HUES6 (cell line): ENCODE measurements around the gene EPRS1.
A peak's percentile ranks its signal among the peaks of the same experiment; 100 is the strongest.
"Not testable (repeated sequence)": the region's sequence is repeated elsewhere in the genome, so short reads cannot be mapped to it uniquely, and the experiment has no call there.

ENCODE experiments used
- H3K27ac ChIP-seq: 2 replicates; pipeline ENCODE4 v1.7.0; 2013; ENCODE audit warnings: low read depth, mild to moderate bottlenecking, low read length, inconsistent platforms
- H3K27me3 ChIP-seq: 2 replicates; pipeline ENCODE4 v1.6.1; 2013; ENCODE audit warnings: low read length; ENCODE audit not compliant: control insufficient read depth, insufficient read depth
- H3K36me3 ChIP-seq: 2 replicates; pipeline ENCODE4 v1.6.1; 2013; ENCODE audit warnings: low read length; ENCODE audit not compliant: control insufficient read depth, insufficient read depth
- H3K4me1 ChIP-seq: 2 replicates; pipeline ENCODE4 v1.6.1; 2013; ENCODE audit warnings: low read length; ENCODE audit not compliant: control insufficient read depth, insufficient read depth
- H3K4me3 ChIP-seq: 2 replicates; pipeline ENCODE4 v1.5.1; 2013; ENCODE audit warnings: low read depth, low read length
- H3K9ac ChIP-seq: one replicate; pipeline ENCODE4 v1.6.1; 2013; ENCODE audit warnings: mild to moderate bottlenecking, low read length
- H3K9me3 ChIP-seq: 2 replicates; pipeline ENCODE4 v1.6.1; 2013; ENCODE audit warnings: low read depth, low read length; ENCODE audit not compliant: control insufficient read depth, insufficient read depth

Gene EPRS1

GRCh38 chr1:220046052-220046930 lies at the start of gene EPRS1:
Gene EPRS1, minus strand, starts transcription at chr1:220046505. Its CDS starts 117 bp downstream, at chr1:220046388.
- Histone ChIP-seq H3K27ac (no peak within 1 kb of the TSS), H3K4me3 (peak within 1 kb of the TSS; percentile 90)

GRCh38 chr1:220094016-220094911 lies 48.0 kb upstream of the EPRS1 start, which contains the start of gene IARS2:
Gene IARS2, plus strand, starts transcription at chr1:220094132. Its CDS starts 85 bp downstream, at chr1:220094217.
- Histone ChIP-seq H3K4me3 (peak within 1 kb of the TSS; percentile 100), H3K27me3 (no peaks in the 10 kb centered on the region), H3K36me3 (peaks cover 22% of the 10 kb centered on the region), H3K9me3 (no peaks in the 10 kb centered on the region), H3K9ac (peak within 1 kb of the TSS; percentile 93), H3K4me1 (peaks cover 4% of the 10 kb centered on the region; the same call in 1 of the 2 replicates), H3K27ac (peak within 1 kb of the TSS; percentile 89)

More at GRCh38 chr1:220046052-220046930, at the start of gene EPRS1:
- Histone ChIP-seq H3K9ac (peak within 1 kb of the TSS; percentile 78), H3K27me3 (no peaks in the 10 kb centered on the region), H3K9me3 (no peaks in the 10 kb centered on the region), H3K4me1 (0 out of 2 replicates have a peak, but pooled peaks cover 7% of the 10 kb centered on the region), H3K36me3 (peaks cover under 1% of the 10 kb centered on the region; the same call in 1 of the 2 replicates)

DNA sequence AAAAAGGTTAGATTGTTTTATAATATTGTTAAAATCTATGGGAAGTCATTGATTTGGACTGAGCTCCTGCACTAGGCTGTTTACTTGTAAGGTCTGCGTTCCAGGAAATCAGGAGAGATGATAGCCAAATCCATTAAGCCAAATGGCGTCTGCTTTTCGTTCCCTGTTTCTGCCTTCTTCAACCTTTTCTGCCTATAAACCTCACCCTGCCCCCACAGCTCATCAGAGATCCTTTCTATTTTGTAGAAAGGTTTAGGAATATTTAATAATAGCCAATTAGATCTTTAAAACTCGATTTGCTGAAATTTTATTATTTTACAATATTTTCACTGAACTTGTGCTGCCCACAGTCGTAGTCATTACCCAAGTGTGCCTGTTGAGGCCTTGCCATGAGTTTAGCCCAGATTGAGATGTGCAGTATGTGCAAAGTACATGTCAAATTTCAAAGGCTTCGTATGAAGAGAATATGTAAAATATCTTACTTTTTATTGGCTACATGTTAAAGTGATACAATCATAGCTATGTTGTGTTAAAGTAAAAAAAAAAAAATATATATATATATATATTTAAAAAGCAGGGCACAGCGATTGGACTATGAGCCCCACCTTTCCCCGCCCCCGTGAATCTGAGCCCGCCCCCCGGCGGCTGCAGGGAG lies 47.2 kb upstream of the EPRS1 start:
- H3K27me3 ChIP-seq, result no peaks in the 10 kb centered on the region
- no peak overlapping the region for H3K27ac ChIP-seq
- peak overlapping the region; percentile 39; the same call in 1 of the 2 replicates for H3K4me3 ChIP-seq
- H3K4me1 ChIP-seq, result peaks cover 4% of the 10 kb centered on the region; the same call in 1 of the 2 replicates
- H3K36me3 ChIP-seq, result peaks cover 21% of the 10 kb centered on the region
- no peaks in the 10 kb centered on the region for H3K9me3 ChIP-seq
- no peak overlapping the region for H3K9ac ChIP-seq

DNA sequence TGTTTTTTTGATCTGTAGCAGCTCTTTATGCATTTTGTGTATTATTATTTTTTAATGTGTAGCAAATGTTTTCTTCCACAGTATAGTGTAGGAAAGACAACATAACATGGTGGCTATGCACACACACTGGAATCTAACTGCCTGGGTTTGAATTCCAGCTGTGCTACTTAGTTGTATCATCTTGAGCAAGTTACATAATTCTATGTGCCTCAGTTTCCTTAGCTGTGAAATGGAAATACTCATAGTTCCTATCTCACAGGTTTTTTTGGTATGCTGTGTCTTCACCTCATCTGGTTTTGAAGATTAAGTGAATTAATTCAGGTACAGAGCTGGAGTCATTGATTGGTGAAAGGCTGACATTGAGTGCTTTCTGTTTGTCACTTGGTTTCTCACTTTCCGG lies 46.4 kb upstream of the EPRS1 start:
- Histone ChIP-seq H3K4me1 (peaks cover 4% of the 10 kb centered on the region; the same call in 1 of the 2 replicates), H3K27me3 (no peaks in the 10 kb centered on the region), H3K27ac (no peak overlapping the region), H3K36me3 (peaks cover 14% of the 10 kb centered on the region), H3K9me3 (no peaks in the 10 kb centered on the region), H3K9ac (no peak overlapping the region), H3K4me3 (no peak overlapping the region)

DNA sequence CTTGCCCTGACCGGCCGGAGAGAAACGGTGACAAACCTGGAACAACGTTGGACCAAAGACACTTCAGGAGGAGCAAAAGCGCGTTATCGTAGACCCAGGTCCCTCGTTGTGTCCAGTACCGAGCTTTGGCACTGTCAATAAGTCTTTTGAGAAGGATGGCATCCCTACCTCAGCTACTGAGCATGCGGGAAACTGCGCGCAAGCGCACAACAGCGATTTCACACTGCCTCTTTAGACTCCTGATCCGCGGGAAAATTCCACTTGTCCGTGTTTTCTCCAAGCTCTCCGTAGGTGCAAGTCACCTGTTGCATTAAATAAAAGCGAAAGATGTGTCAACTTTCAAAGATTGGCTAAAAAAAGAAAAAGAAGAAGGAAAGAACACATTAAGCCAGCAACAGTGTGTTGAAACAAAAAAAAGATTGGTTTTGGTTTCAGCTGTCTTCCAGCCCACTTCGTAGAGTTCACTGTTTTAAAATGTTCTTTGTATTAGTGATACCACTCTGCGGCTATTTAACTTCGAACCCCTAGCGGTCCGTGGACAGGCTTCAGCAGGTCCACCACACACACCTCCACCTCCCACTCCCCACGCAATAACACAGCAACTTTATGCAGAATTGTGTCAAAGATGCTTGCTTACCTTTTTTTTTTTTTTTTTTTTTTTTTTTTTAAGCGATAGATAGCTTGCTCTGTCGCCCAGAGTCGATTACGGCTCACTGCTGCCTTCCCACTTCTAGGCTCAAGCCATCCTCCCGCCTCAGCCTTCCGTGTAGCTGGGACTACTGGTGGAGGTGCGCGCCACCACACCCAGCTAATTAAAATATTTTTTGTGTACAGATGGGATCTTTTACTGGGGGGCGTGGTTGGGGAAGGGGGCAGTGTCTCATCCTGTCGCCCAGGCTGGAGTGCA lies 43.6 kb upstream of the EPRS1 start, which contains the start of gene BPNT1:
Gene BPNT1 (minus strand): TSS at position 139 of the 907 bp plus-strand sequence. CDS start 9,942 bp downstream, outside the sequence.
- Histone ChIP-seq H3K4me3 (peak within 1 kb of the TSS; percentile 71), H3K9ac (no peak within 1 kb of the TSS), H3K36me3 (no peaks in the 10 kb centered on the region), H3K4me1 (peaks cover 4% of the 10 kb centered on the region; the same call in 1 of the 2 replicates), H3K27me3 (no peaks in the 10 kb centered on the region), H3K27ac (no peak within 1 kb of the TSS), H3K9me3 (no peaks in the 10 kb centered on the region)

DNA sequence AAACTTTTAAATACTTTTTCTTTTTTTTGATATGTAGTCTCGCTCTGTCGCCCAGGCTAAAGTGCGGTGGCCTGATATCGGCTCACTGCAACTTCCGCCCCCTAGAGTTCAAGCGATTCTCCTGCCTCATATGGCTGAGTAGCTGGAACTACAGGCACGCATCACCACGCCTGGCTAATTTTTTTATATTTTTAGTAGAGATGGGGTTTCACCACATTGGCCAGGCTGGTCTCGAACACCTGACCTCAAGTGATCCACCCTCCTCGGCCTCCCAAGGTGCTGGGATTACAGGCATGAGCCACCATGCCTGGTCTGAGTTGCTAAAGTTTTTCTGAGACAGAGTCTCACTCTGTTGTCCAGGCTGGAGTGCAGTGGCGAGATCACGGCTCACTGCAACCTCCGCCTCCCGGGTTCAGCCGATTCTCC lies 40.0 kb upstream of the EPRS1 start:
- not testable (repeated sequence) for H3K27me3 ChIP-seq, H3K9ac ChIP-seq, H3K36me3 ChIP-seq, H3K4me1 ChIP-seq, H3K27ac ChIP-seq, H3K9me3 ChIP-seq, H3K4me3 ChIP-seq

- H3K9me3 ChIP-seq, result no peaks in the 10 kb centered on the region
- no peak overlapping the region for H3K9ac ChIP-seq
- no peaks in the 10 kb centered on the region for H3K27me3 ChIP-seq
- H3K36me3 ChIP-seq, result no peaks in the 10 kb centered on the region
- no peak overlapping the region for H3K4me3 ChIP-seq
- no peaks in the 10 kb centered on the region for H3K4me1 ChIP-seq
- H3K27ac ChIP-seq, result no peak overlapping the region
Observed at GRCh38 chr1:220084460-220084859, 38.2 kb upstream of the EPRS1 start.

GRCh38 chr1:220077887-220078286 lies 31.6 kb upstream of the EPRS1 start:
- H3K9me3 ChIP-seq, result no peaks in the 10 kb centered on the region
- H3K36me3 ChIP-seq, result peaks cover under 1% of the 10 kb centered on the region
- no peak overlapping the region for H3K4me3 ChIP-seq
- no peaks in the 10 kb centered on the region for H3K27me3 ChIP-seq
- no peak overlapping the region for H3K27ac ChIP-seq
- no peak overlapping the region for H3K9ac ChIP-seq
- no peaks in the 10 kb centered on the region for H3K4me1 ChIP-seq

DNA sequence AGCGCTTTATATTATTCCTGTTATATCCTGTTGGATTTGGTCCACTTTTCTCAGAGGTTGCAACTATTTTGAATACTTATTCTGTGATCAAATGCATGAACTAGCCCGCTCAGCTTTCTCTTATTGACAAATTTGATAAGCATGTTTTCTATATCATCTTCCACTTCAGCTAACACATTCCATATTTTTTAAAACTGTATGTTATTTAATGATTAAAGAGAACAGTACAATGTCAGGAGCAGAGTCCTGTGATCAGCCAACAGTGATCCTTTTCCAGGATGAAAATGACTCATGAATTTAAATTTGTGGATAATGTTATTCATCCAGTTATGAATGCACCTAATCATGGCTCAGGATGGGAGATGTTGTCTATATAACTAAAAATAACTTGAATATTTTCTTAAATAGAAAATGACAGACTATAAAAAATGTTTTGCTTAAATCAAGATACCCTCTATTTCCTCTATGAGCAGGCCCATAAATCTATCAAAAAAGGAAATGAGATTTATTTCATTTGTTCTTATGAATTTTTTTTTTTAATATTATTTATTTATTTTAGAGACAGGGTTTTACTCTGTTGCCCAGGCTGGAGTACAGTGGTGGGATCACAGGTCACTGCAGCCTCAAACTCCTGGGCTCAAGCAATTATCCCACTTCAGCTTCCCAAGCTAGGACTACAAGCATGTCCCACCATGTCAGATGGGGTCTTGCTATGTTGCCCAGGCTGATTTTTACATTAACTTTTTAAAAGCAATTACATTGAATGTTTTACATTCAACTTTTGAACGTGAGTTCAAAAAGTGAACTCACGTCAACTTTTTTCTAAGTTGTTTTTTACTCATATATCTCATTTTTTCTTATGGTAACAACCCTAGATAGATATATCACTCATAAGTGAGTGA lies 30.8 kb upstream of the EPRS1 start:
- no peaks in the 10 kb centered on the region for H3K4me1 ChIP-seq
- H3K27me3 ChIP-seq, result no peaks in the 10 kb centered on the region
- no peak overlapping the region for H3K4me3 ChIP-seq
- H3K27ac ChIP-seq, result no peak overlapping the region
- H3K9me3 ChIP-seq, result no peaks in the 10 kb centered on the region
- no peak overlapping the region for H3K9ac ChIP-seq
- peaks cover 7% of the 10 kb centered on the region for H3K36me3 ChIP-seq
